GM21360 (cell line): ENCODE measurements around the gene KIAA0513.

ENCODE experiments used
- ATAC-seq: cut with Tn5 transposase; IDR thresholded peaks from one replicate; pipeline ENCODE4 v1.9.1; 2021; ENCODE audit warnings: mild to moderate bottlenecking, moderate library complexity; ENCODE audit not compliant: unreplicated experiment

KIAA0513 gene

GRCh38 chr16:85086347-85087291 lies 59.0 kb downstream of the KIAA0513 start:
- ATAC-seq: peak; percentile 53

GRCh38 chr16:85087899-85088569 lies 60.4 kb downstream of the KIAA0513 start:
- ATAC-seq: no peak

- ATAC-seq: no peak
Observed at GRCh38 chr16:85088570-85089199, 61.1 kb downstream of the KIAA0513 start.

- ATAC-seq: no peak
Observed at GRCh38 chr16:85089525-85089924, 61.9 kb downstream of the KIAA0513 start.

GRCh38 chr16:85090181-85090580 lies 62.6 kb downstream of the KIAA0513 start:
- no peak for ATAC-seq

- ATAC-seq: no peak
Observed at GRCh38 chr16:85090873-85091521, 63.4 kb downstream of the KIAA0513 start.

- ATAC-seq: no peak
Observed at GRCh38 chr16:85091522-85091910, 63.9 kb downstream of the KIAA0513 start.

- no peak for ATAC-seq
Observed at GRCh38 chr16:85092309-85092708, 64.7 kb downstream of the KIAA0513 start.

GRCh38 chr16:85092851-85093250 lies 65.3 kb downstream of the KIAA0513 start:
- ATAC-seq: no peak

- no peak for ATAC-seq
Observed at GRCh38 chr16:85093705-85094104, 66.1 kb downstream of the KIAA0513 start.

- ATAC-seq: no peak
Observed at GRCh38 chr16:85094176-85094805, 66.7 kb downstream of the KIAA0513 start.

- no peak for ATAC-seq
Observed at GRCh38 chr16:85094812-85095211, 67.2 kb downstream of the KIAA0513 start.

GRCh38 chr16:85096921-85097320 lies 69.3 kb downstream of the KIAA0513 start:
- no peak for ATAC-seq

GRCh38 chr16:85098565-85098964 lies 71.0 kb downstream of the KIAA0513 start:
- ATAC-seq: no peak

GRCh38 chr16:85100265-85100664 lies 72.7 kb downstream of the KIAA0513 start:
- ATAC-seq: no peak

GRCh38 chr16:85101956-85102630 lies 74.5 kb downstream of the KIAA0513 start:
- no peak for ATAC-seq

- no peak for ATAC-seq
Observed at GRCh38 chr16:85103114-85104079, 75.8 kb downstream of the KIAA0513 start.

- ATAC-seq: no peak
Observed at GRCh38 chr16:85104147-85104546, 76.6 kb downstream of the KIAA0513 start.

GRCh38 chr16:85104821-85105391 lies 77.3 kb downstream of the KIAA0513 start:
- ATAC-seq: no peak
